Colonic mucosa (tissue), 4 donors: ENCODE results near the gene SUFU. TPM values are rescaled to one million over a fixed set of nuclear protein-coding genes. Genes with fewer than 3 reads are reported as not detected.

Experiments used
- DNase-seq: peaks from one replicate; pipeline ENCODE4 v3.0.0-alpha.2; 2020
- H3K27ac ChIP-seq: fragments of 200-600 bp; one replicate; pipeline ENCODE4 v1.8.0; 2021
- H3K27me3 ChIP-seq: fragments of 200-600 bp; one replicate; pipeline ENCODE4 v1.8.0; 2021
- H3K36me3 ChIP-seq: fragments of 200-600 bp; one replicate; pipeline ENCODE4 v1.8.0; 2021
- H3K4me1 ChIP-seq: fragments of 200-600 bp; one replicate; pipeline ENCODE4 v1.8.0; 2021; ENCODE audit warnings: mild to moderate bottlenecking
- H3K4me3 ChIP-seq: fragments of 200-600 bp; one replicate; pipeline ENCODE4 v1.8.0; 2021
- H3K9ac ChIP-seq, 2 donors: one replicate each; pipeline ENCODE4 v1.7.0; 2013; ENCODE audit warnings: control low read depth in 2 of 2, low read depth in 2 of 2, low read length in 2 of 2
- H3K9me3 ChIP-seq: fragments of 200-600 bp; one replicate; pipeline ENCODE4 v1.8.0; 2021
- intact Hi-C: fragments of 100-400 bp; cut with DNase I; formaldehyde crosslinking; loops from one replicate; pipeline ENCODE4 v1.14.1; 2022
- total RNA-seq, 2 donors: library from RNA; stranded (reverse); fragmentation: NEBNext Ultra II Directional in 1 of 2; extraction: Animal tissue kit (Norgen Biotek cat#: 25700) in 1 of 2; gene quantifications; one replicate each; pipeline ENCODE4 v1.2.1, GENCODE V29; 2021
- TF ChIP-seq, protein P1 (sequence below): fragments of 200-600 bp; IDR thresholded peaks from one replicate; pipeline ENCODE4 v1.8.0; 2022; ENCODE audit warnings: antibody characterized with exemption, mild to moderate bottlenecking
- donor health status: healthy.
- donor health status: DM: no; HTN: no; CAD: no.
- donor health status: DM: no; HTN: no; CAD: no.

The SUFU gene
- total RNA-seq, 2 donors from 2014 or later = 7.6 to 8.6 TPM

- H3K36me3 ChIP-seq = peaks cover 2% of the 10 kb centered on the region
Measured at GRCh38 chr10:102650655-102651454, 147.1 kb downstream of the SUFU start.

GRCh38 chr10:102651455-102652169 lies 147.8 kb downstream of the SUFU start:
- H3K36me3 ChIP-seq = peaks cover 10% of the 10 kb centered on the region
- H3K4me1 ChIP-seq = peaks cover 36% of the 10 kb centered on the region
- DNase-seq = no peak
- peak overlapping the region; percentile 12 for H3K27ac ChIP-seq
- H3K9me3 ChIP-seq = no peaks in the 10 kb centered on the region
- TF ChIP-seq, protein P1, sequence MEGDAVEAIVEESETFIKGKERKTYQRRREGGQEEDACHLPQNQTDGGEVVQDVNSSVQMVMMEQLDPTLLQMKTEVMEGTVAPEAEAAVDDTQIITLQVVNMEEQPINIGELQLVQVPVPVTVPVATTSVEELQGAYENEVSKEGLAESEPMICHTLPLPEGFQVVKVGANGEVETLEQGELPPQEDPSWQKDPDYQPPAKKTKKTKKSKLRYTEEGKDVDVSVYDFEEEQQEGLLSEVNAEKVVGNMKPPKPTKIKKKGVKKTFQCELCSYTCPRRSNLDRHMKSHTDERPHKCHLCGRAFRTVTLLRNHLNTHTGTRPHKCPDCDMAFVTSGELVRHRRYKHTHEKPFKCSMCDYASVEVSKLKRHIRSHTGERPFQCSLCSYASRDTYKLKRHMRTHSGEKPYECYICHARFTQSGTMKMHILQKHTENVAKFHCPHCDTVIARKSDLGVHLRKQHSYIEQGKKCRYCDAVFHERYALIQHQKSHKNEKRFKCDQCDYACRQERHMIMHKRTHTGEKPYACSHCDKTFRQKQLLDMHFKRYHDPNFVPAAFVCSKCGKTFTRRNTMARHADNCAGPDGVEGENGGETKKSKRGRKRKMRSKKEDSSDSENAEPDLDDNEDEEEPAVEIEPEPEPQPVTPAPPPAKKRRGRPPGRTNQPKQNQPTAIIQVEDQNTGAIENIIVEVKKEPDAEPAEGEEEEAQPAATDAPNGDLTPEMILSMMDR = no peak
- no peak overlapping the region for H3K4me3 ChIP-seq
- peak overlapping the region; percentile 38 to 58 for H3K9ac ChIP-seq
- intact Hi-C loops = no loop called here
- no peaks in the 10 kb centered on the region for H3K27me3 ChIP-seq

More at GRCh38 chr10:102650655-102651454, 147.1 kb downstream of the SUFU start:
- Histone ChIP-seq H3K27ac (no peak overlapping the region), H3K9ac (peak overlapping the region; percentile 17 to 100), H3K4me3 (no peak overlapping the region), H3K4me1 (peaks cover 35% of the 10 kb centered on the region), H3K27me3 (no peaks in the 10 kb centered on the region), H3K9me3 (no peaks in the 10 kb centered on the region)
- TF ChIP-seq, protein P1 = no peak
- intact Hi-C loops = no loop called here
- DNase-seq = no peak

- TF ChIP-seq, protein P1 = no peak
- H3K27ac ChIP-seq = peak overlapping the region; percentile 12
Measured at GRCh38 chr10:102652170-102652916, 148.6 kb downstream of the SUFU start.

GRCh38 chr10:102653060-102653459 lies 149.3 kb downstream of the SUFU start:
- no peaks in the 10 kb centered on the region for H3K27me3 ChIP-seq
- H3K36me3 ChIP-seq = peaks cover 15% of the 10 kb centered on the region
- TF ChIP-seq, protein P1 = no peak
- intact Hi-C loops = no loop called here
- no peak overlapping the region for H3K4me3 ChIP-seq
- H3K4me1 ChIP-seq = peaks cover 36% of the 10 kb centered on the region
- no peak for DNase-seq
- peak overlapping the region in 1 of 2 donors; percentile 19 for H3K9ac ChIP-seq
- H3K9me3 ChIP-seq = no peaks in the 10 kb centered on the region
- H3K27ac ChIP-seq = no peak overlapping the region

More at GRCh38 chr10:102652170-102652916, 148.6 kb downstream of the SUFU start:
- H3K4me3 ChIP-seq = no peak overlapping the region
- no peaks in the 10 kb centered on the region for H3K27me3 ChIP-seq
- H3K36me3 ChIP-seq = peaks cover 15% of the 10 kb centered on the region
- no peak for DNase-seq
- H3K9ac ChIP-seq = peak overlapping the region in 1 of 2 donors; percentile 38
- H3K9me3 ChIP-seq = no peaks in the 10 kb centered on the region
- intact Hi-C loops = no loop called here
- peaks cover 40% of the 10 kb centered on the region for H3K4me1 ChIP-seq

DNA sequence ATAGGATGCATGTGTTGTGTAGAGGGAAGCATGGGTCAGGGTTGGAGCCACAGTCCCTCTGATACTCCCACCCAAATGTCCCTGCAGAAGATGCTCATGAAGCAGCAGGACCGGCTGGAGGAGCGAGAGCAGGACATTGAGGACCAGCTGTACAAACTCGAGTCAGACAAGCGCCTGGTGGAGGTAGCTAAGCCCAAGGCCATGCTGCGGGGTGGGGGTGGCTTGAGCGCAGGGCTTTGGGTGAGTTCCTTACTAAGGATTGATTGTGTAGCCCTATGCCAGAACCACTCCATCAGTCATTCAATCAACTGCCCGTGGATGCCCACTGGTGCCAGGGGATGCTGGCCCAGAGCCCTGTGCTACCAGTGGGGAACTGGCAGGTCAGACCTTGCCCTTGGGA lies 150.8 kb downstream of the SUFU start:
- intact Hi-C loops = no loop called here
- H3K27ac ChIP-seq = no peak overlapping the region
- no peaks in the 10 kb centered on the region for H3K27me3 ChIP-seq
- H3K9me3 ChIP-seq = no peaks in the 10 kb centered on the region
- DNase-seq = no peak
- H3K36me3 ChIP-seq = peaks cover 15% of the 10 kb centered on the region
- peaks cover 29% of the 10 kb centered on the region for H3K4me1 ChIP-seq
- H3K9ac ChIP-seq = no peak overlapping the region
- H3K4me3 ChIP-seq = no peak overlapping the region
- TF ChIP-seq, protein P1 = no peak
